Measurements from ENCODE around the gene RAB11FIP4. TPM values are rescaled to one million over a fixed set of nuclear protein-coding genes. Genes with fewer than 3 reads are reported as not detected.

RAB11FIP4 gene
- total RNA-seq, 2 donors from 2014 or later = 35.6 to 62.2 TPM

DNA sequence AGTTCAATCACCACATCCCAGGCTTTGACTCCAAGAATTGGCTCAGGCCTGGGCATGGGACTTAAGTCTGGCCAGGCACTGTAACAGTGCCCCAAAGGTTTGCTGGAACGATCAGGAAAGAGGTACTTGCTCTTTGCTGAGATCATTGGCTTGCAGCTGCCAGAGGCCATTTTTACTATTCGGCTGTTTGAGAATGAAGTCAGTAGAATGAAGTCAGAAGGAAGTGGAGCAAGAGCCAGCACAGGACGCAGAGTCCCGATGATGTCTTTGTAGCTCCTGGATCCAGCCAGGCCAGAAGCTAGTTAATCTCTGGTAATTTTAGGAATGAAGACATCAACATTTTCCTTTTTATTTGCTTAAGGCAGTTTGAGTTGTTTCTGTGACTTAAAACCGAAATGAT is 195.5 kb downstream of the RAB11FIP4 start:
- WGBS, 2 experiments (ENCODE audit: insufficient coverage in 1 of 2, insufficient read length in 1 of 2) = 93% methylated on average over 5 of the region's 5 CpGs
- Mint-ChIP-seq H3K4me3 (no peak overlapping the region), H3K27me3 (ENCODE audit: insufficient read depth) (no peaks in the 10 kb centered on the region), H3K9me3 (no peaks in the 10 kb centered on the region), H3K36me3 (ENCODE audit: low read depth) (peaks cover 15% of the 10 kb centered on the region), H3K27ac (no peak overlapping the region), H3K4me1 (no peaks in the 10 kb centered on the region)
- H3K36me3 ChIP-seq (ENCODE audit: control insufficient read depth, insufficient read depth, low read length) = no peaks in the 10 kb centered on the region
- no peak for DNase-seq
- TF ChIP-seq, protein P1, sequence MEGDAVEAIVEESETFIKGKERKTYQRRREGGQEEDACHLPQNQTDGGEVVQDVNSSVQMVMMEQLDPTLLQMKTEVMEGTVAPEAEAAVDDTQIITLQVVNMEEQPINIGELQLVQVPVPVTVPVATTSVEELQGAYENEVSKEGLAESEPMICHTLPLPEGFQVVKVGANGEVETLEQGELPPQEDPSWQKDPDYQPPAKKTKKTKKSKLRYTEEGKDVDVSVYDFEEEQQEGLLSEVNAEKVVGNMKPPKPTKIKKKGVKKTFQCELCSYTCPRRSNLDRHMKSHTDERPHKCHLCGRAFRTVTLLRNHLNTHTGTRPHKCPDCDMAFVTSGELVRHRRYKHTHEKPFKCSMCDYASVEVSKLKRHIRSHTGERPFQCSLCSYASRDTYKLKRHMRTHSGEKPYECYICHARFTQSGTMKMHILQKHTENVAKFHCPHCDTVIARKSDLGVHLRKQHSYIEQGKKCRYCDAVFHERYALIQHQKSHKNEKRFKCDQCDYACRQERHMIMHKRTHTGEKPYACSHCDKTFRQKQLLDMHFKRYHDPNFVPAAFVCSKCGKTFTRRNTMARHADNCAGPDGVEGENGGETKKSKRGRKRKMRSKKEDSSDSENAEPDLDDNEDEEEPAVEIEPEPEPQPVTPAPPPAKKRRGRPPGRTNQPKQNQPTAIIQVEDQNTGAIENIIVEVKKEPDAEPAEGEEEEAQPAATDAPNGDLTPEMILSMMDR (conservative IDR thresholded peaks at IDR 0.05) = no peak
- H3K4me1 ChIP-seq (ENCODE audit: control insufficient read depth, insufficient read depth, low read length) = no peaks in the 10 kb centered on the region
- no peak overlapping the region for H3K9ac ChIP-seq (ENCODE audit: extremely low read depth, low read length, poor library complexity, severe bottlenecking)
- no peak overlapping the region for H3K4me3 ChIP-seq (ENCODE audit: low read length)
- H3K9me3 ChIP-seq (ENCODE audit: control insufficient read depth, low read length) = no peaks in the 10 kb centered on the region
- no peak overlapping the region for H3K27ac ChIP-seq (ENCODE audit: low read depth, low read length)
- no peaks in the 10 kb centered on the region for H3K27me3 ChIP-seq (ENCODE audit: control insufficient read depth, insufficient read depth, low read length, poor library complexity, severe bottlenecking)

DNA sequence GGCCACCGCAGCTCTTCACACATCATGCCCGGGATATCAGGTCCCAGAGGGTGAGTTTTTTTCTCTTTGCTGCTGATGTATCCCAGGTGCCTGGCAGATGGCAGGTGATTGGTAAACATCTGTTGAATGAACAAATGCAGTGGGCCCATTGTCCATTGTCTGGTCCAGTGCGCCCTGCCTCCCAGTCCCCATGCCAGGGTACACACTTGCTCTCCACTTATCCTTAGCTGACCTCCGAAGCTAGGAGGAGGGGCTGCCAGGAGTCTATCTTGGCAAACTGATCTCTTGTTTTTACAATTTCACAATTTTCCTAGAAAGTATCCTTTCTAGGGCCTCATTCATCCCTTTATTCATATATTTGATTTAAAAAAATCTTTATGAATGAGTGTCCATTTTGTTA is 196.0 kb downstream of the RAB11FIP4 start:
- no peaks in the 10 kb centered on the region for H3K9me3 Mint-ChIP-seq
- H3K36me3 ChIP-seq (ENCODE audit: control insufficient read depth, insufficient read depth, low read length) = no peaks in the 10 kb centered on the region
- no peak for DNase-seq
- H3K27me3 Mint-ChIP-seq (ENCODE audit: insufficient read depth) = no peaks in the 10 kb centered on the region
- H3K4me3 ChIP-seq (ENCODE audit: low read length) = no peak overlapping the region
- no peaks in the 10 kb centered on the region for H3K9me3 ChIP-seq (ENCODE audit: control insufficient read depth, low read length)
- H3K36me3 Mint-ChIP-seq (ENCODE audit: low read depth) = peaks cover 18% of the 10 kb centered on the region
- no peaks in the 10 kb centered on the region for H3K4me1 ChIP-seq (ENCODE audit: control insufficient read depth, insufficient read depth, low read length)
- TF ChIP-seq, protein P1 (conservative IDR thresholded peaks at IDR 0.05) = no peak
- H3K9ac ChIP-seq (ENCODE audit: extremely low read depth, low read length, poor library complexity, severe bottlenecking) = no peak overlapping the region
- no peak overlapping the region for H3K27ac ChIP-seq (ENCODE audit: low read depth, low read length)
- 93 to 100% methylated on average over 2 to 4 of the region's 4 CpGs for whole genome bisulfite sequencing, 2 experiments (ENCODE audit: insufficient coverage in 1 of 2, insufficient read length in 1 of 2)
- H3K4me3 Mint-ChIP-seq = no peak overlapping the region
- H3K4me1 Mint-ChIP-seq = no peaks in the 10 kb centered on the region
- H3K27me3 ChIP-seq (ENCODE audit: control insufficient read depth, insufficient read depth, low read length, poor library complexity, severe bottlenecking) = no peaks in the 10 kb centered on the region
- H3K27ac Mint-ChIP-seq = no peak overlapping the region

Small RNA genes within 50 kb of the gene (microRNA-seq; reads per million reads assigned to microRNA genes)
- gene MIR193A (ENCODE audit: borderline microRNAs expressed) (16.8 reads per million, percentile 51 among the genes with 10 or more reads in this experiment), gene MIR365B (ENCODE audit: borderline microRNAs expressed) (not detected), gene MIR4725 (ENCODE audit: borderline microRNAs expressed) (not detected)

Other genes with a start within 250 kb of the RAB11FIP4 start
- gene OMG, start 94.4 kb upstream of the RAB11FIP4 start, total RNA-seq = not detected
- gene EVI2B, start 77.6 kb upstream of the RAB11FIP4 start, total RNA-seq = not detected
- not detected for gene EVI2A, start 70.1 kb upstream of the RAB11FIP4 start, total RNA-seq

Data from endodermal cell (in vitro differentiated cells).